A549 (cell line): ENCODE results near the gene SERPINE2. TPM values are rescaled to one million over a fixed set of nuclear protein-coding genes. Genes with fewer than 3 reads are reported as not detected.

Experiments
- ATAC-seq, 2 experiments: fragments of 200-7000 bp in 1 of 2; fragments of >200 bp in 1 of 2; cut with Nextera tagmentation in 1 of 2; cut with Tn5 transposase in 1 of 2; 3 replicates each; pipeline versions ENCODE4 v1.8.0 to v1.9.1; 2018 to 2020; ENCODE audit warnings: mild to moderate bottlenecking in 1 of 2, moderate library complexity in 1 of 2
- CTCF ChIA-PET: fragments of 300-600 bp; sonication (Branson Sonifier 250); formaldehyde crosslinking; extraction: SDS; loops from one replicate; lab custom pipeline; 2021; ENCODE audit warnings: antibody characterized with exemption, inconsistent platforms; lab: Yijun Ruan, JAX
- POLR2A ChIA-PET: fragments of 350-600 bp; formaldehyde crosslinking; extraction: SDS; loops from one replicate; lab custom pipeline; 2021; ENCODE audit warnings: antibody characterized with exemption, inconsistent platforms; lab: Yijun Ruan, JAX
- DNase-seq, 2 experiments: peaks; one replicate each; pipeline versions ENCODE4 v3.0.0 to v3.0.0-alpha.2; 2011 to 2016; ENCODE audit warnings: low read depth in 1 of 2, low spot score in 1 of 2
- FAIRE-seq: peaks from 2 replicates; lab custom pipeline; 2011; peaks lifted over from hg19 to GRCh38; lab: Jason Lieb, UNC
- H3K27ac ChIP-seq, 2 experiments: fragments of >200 bp; sonication (Bioruptor Twin); formaldehyde crosslinking; 3 replicates each; pipeline ENCODE4 v1.5.1; 2016 to 2017
- H3K4me1 ChIP-seq: fragments of >200 bp; sonication (Bioruptor Twin); formaldehyde crosslinking; 3 replicates; pipeline ENCODE4 v1.6.1; 2016
- H3K4me2 ChIP-seq: fragments of >200 bp; sonication (Bioruptor Twin); formaldehyde crosslinking; 3 replicates; pipeline ENCODE4 v1.6.1; 2016
- H3K4me3 ChIP-seq: fragments of >200 bp; sonication (Bioruptor Twin); formaldehyde crosslinking; 3 replicates; pipeline ENCODE4 v1.5.1; 2016
- H3K9me3 ChIP-seq: fragments of >200 bp; sonication (Bioruptor Twin); formaldehyde crosslinking; 3 replicates; pipeline ENCODE4 v1.6.1; 2016
- BCL3 ChIP-seq: fragments of >200 bp; sonication (Bioruptor Twin); formaldehyde crosslinking; IDR thresholded peaks from 3 replicates; pipeline ENCODE4 v1.6.1; 2016
- BHLHE40 ChIP-seq: IDR thresholded peaks from 2 replicates; pipeline ENCODE4 v1.6.1; 2012; ENCODE audit warnings: low read depth, low read length, inconsistent platforms
- CBX2 ChIP-seq: fragments of 200-600 bp; sonication (generic); IDR thresholded peaks from 2 replicates; pipeline ENCODE4 v1.6.1; 2016; ENCODE audit warnings: low read depth, mild to moderate bottlenecking, borderline replicate concordance
- CBX8 ChIP-seq: fragments of 200-600 bp; sonication (generic); IDR thresholded peaks from 2 replicates; pipeline ENCODE4 v1.6.1; 2016
- CEBPB ChIP-seq, 2 experiments: fragments of >200 bp in 1 of 2; sonication (Bioruptor Twin) in 1 of 2; formaldehyde crosslinking in 1 of 2; IDR thresholded peaks; 2 replicates each; pipeline ENCODE4 v1.6.1; 2012 to 2016
- CHD2 ChIP-seq: fragments of 150-350 bp; IDR thresholded peaks from 2 replicates; pipeline ENCODE4 v1.6.1; 2014; ENCODE audit warnings: low read length; ENCODE audit not compliant: partially characterized antibody
- E2F6 ChIP-seq: IDR thresholded peaks from 2 replicates; pipeline ENCODE4 v1.6.1; 2012; ENCODE audit warnings: low read depth, borderline replicate concordance
- ESRRA ChIP-seq: fragments of 150-350 bp; IDR thresholded peaks from 2 replicates; pipeline ENCODE4 v1.6.1; 2014; ENCODE audit warnings: mild to moderate bottlenecking, low read length, borderline replicate concordance
- FOSL2 ChIP-seq, 2 experiments: fragments of 450-650 bp in 1 of 2; fragments of >200 bp in 1 of 2; sonication (Bioruptor Twin) in 1 of 2; formaldehyde crosslinking; IDR thresholded peaks; 2 replicates each; pipeline versions ENCODE4 v1.5.0 to v1.6.1; 2016 to 2020; ENCODE audit warnings: mild to moderate bottlenecking in 1 of 2, moderate library complexity in 1 of 2
- FOXS1 ChIP-seq: fragments of 250-450 bp; sonication (Bioruptor Pico); IDR thresholded peaks from 2 replicates; pipeline ENCODE4 v1.5.0; 2020; ENCODE audit warnings: mild to moderate bottlenecking, moderate library complexity
- GATA3 ChIP-seq: IDR thresholded peaks from 2 replicates; pipeline ENCODE4 v1.6.1; 2012; ENCODE audit warnings: borderline replicate concordance
- HDAC2 ChIP-seq: fragments of 200-600 bp; sonication (generic); IDR thresholded peaks from 2 replicates; pipeline ENCODE4 v1.6.1; 2016
- HES2 ChIP-seq: fragments of >200 bp; sonication (Bioruptor Twin); formaldehyde crosslinking; IDR thresholded peaks from 2 replicates; pipeline ENCODE4 v1.6.1; 2016
- HEYL ChIP-seq: fragments of 250-450 bp; sonication (Bioruptor Pico); IDR thresholded peaks from 2 replicates; pipeline ENCODE4 v1.8.0; 2021; ENCODE audit warnings: mild to moderate bottlenecking, moderate library complexity
- HMGXB4 ChIP-seq: fragments of 250-450 bp; sonication (Bioruptor Pico); IDR thresholded peaks from 2 replicates; pipeline ENCODE4 v1.5.0; 2021; ENCODE audit warnings: mild to moderate bottlenecking, moderate library complexity, borderline replicate concordance
- HOXB13 ChIP-seq: fragments of 250-450 bp; sonication (Bioruptor Pico); IDR thresholded peaks from 2 replicates; pipeline ENCODE4 v1.5.0; 2020; ENCODE audit warnings: low read depth, mild to moderate bottlenecking, moderate library complexity
- JUNB ChIP-seq: fragments of >200 bp; sonication (Bioruptor Twin); formaldehyde crosslinking; IDR thresholded peaks from 2 replicates; pipeline ENCODE4 v1.6.1; 2016
- KDM1A ChIP-seq: fragments of 200-600 bp; sonication (generic); IDR thresholded peaks from 2 replicates; pipeline ENCODE4 v1.6.1; 2016; ENCODE audit warnings: low read depth, mild to moderate bottlenecking
- KDM5A ChIP-seq: fragments of 200-600 bp; sonication (generic); IDR thresholded peaks from 2 replicates; pipeline ENCODE4 v1.6.1; 2016; ENCODE audit warnings: antibody characterized with exemption, mild to moderate bottlenecking
- MAFK ChIP-seq: fragments of 450-650 bp; IDR thresholded peaks from 2 replicates; pipeline ENCODE4 v1.6.1; 2014; ENCODE audit not compliant: partially characterized antibody
- MAX ChIP-seq: IDR thresholded peaks from 2 replicates; pipeline ENCODE4 v1.6.1; 2012
- MYC ChIP-seq: IDR thresholded peaks from 2 replicates; pipeline ENCODE4 v1.6.1; 2012; ENCODE audit warnings: mild to moderate bottlenecking, inconsistent platforms, low read length, improper control_type of control experiment, borderline replicate concordance
- NPAS2 ChIP-seq: fragments of 250-450 bp; sonication (Bioruptor Pico); IDR thresholded peaks from 2 replicates; pipeline ENCODE4 v1.8.0; 2022; ENCODE audit warnings: mild to moderate bottlenecking, moderate library complexity, borderline replicate concordance
- PHF8 ChIP-seq: fragments of 200-600 bp; sonication (generic); IDR thresholded peaks from 2 replicates; pipeline ENCODE4 v1.6.1; 2016; ENCODE audit warnings: low read depth, mild to moderate bottlenecking, antibody characterized with exemption, moderate library complexity, borderline replicate concordance
- POLR2AphosphoS2 ChIP-seq: conservative IDR thresholded peaks from 2 replicates; pipeline ENCODE4 v1.6.1; 2012; ENCODE audit warnings: low read length, improper control_type of control experiment, inconsistent platforms
- RAD21 ChIP-seq, 2 experiments: fragments of >200 bp in 1 of 2; sonication (Bioruptor Twin) in 1 of 2; formaldehyde crosslinking in 1 of 2; IDR thresholded peaks in 1 of 2; conservative IDR thresholded peaks in 1 of 2; 2 replicates in 1 of 2; 3 replicates in 1 of 2; pipeline ENCODE4 v1.6.1; 2012 to 2018; ENCODE audit warnings: inconsistent platforms in 1 of 2
- RCOR1 ChIP-seq: fragments of 150-350 bp; IDR thresholded peaks from 2 replicates; pipeline ENCODE4 v1.6.1; 2014; ENCODE audit warnings: antibody characterized with exemption, low read length, low read depth
- RNF2 ChIP-seq: fragments of 200-600 bp; sonication (generic); IDR thresholded peaks from 2 replicates; pipeline ENCODE4 v1.6.1; 2016; ENCODE audit warnings: low read depth, mild to moderate bottlenecking, antibody characterized with exemption, moderate library complexity, borderline replicate concordance
- TFCP2L1 ChIP-seq: fragments of 250-450 bp; sonication (Bioruptor Pico); IDR thresholded peaks from 2 replicates; pipeline ENCODE4 v1.5.0; 2021; ENCODE audit warnings: mild to moderate bottlenecking
- ZNF302 ChIP-seq: fragments of 250-450 bp; sonication (Bioruptor Pico); IDR thresholded peaks from 2 replicates; pipeline ENCODE4 v1.9.0; 2021; ENCODE audit warnings: inconsistent platforms, mild to moderate bottlenecking, moderate library complexity
- WGBS: methylation state at CpG from one replicate; pipeline ENCODE4 v1.1.6; 2017; ENCODE audit errors: missing lambda C conversion rate; 5-methylcytosine and 5-hydroxymethylcytosine counted together
- polyA plus RNA-seq, 4 experiments: library from polyadenylated mRNA; depleted of rRNA in 3 of 4; stranded (reverse); fragments of >200 nt; fragmentation: RNase III in 1 of 4; extraction: RNeasy Plus Mini Kit Qiagen cat#74134 plus additional on column Dnase treatment in 1 of 4; gene quantifications; 2 replicates in 3 of 4; 3 replicates in 1 of 4; pipeline ENCODE4 v1.2.3, GENCODE V29; 2011 to 2017

The SERPINE2 gene
- polyA plus RNA-seq, 2 of the 4 experiments (the other 2 are of a cell fraction) = 58.6 to 88.2 TPM

GRCh38 chr2:224024270-224024669 is 14.8 kb downstream of the SERPINE2 start:
- TF ChIP-seq POLR2AphosphoS2 (no peak), ESRRA (no peak), HMGXB4 (CRISPR knock-in tag) (no peak), ZNF302 (no peak), MYC (no peak), E2F6 (no peak), HEYL (CRISPR knock-in tag) (no peak), PHF8 (no peak), NPAS2 (CRISPR knock-in tag) (no peak), RCOR1 (no peak), TFCP2L1 (no peak), BHLHE40 (no peak), RNF2 (no peak), MAFK (no peak), KDM1A (no peak), CHD2 (no peak)
- no peak for DNase-seq
- Histone ChIP-seq H3K4me2 (no peak overlapping the region; the same call in 2 of the 3 replicates), H3K4me1 (peaks cover 34% of the 10 kb centered on the region), H3K9me3 (no peaks in the 10 kb centered on the region), H3K4me3 (no peak overlapping the region), H3K27ac (no peak overlapping the region)
- ChIA-PET CTCF (interaction anchor here (0.8 to 2.6 kb wide), 5 partner anchors 11 to 260 kb away, joined by 3 to 15 read pairs (median 5); partner anchors contain the start of gene SERPINE2), POLR2A (no interaction called here)
- WGBS = 81% methylated on average over 4 of the region's 4 CpGs
- no peak for FAIRE-seq
- ATAC-seq = no peak

GRCh38 chr2:224023188-224023587 is 15.9 kb downstream of the SERPINE2 start:
- DNase-seq (peak; percentile 40 to 87), ATAC-seq (peak; percentile 94 to 95), FAIRE-seq (no peak)
- 0% methylated on average over 1 of the region's 1 CpG for WGBS
- POLR2A ChIA-PET = interaction anchor here (0.6 kb wide), 1 partner anchor 20 kb away, joined by 3 read pairs; no protein-coding TSS in a partner anchor
- Histone ChIP-seq H3K27ac (peak overlapping the region in 1 of 2 experiments; percentile 62; a peak in 2 of 6 replicates), H3K4me1 (peaks cover 34% of the 10 kb centered on the region), H3K4me2 (peak overlapping the region; percentile 62), H3K4me3 (no peak overlapping the region), H3K9me3 (no peaks in the 10 kb centered on the region)
- CTCF ChIA-PET = interaction anchor here (1.0 to 2.6 kb wide), 3 partner anchors 16 to 261 kb away, joined by 3 to 15 read pairs (median 10); partner anchors contain the start of gene SERPINE2
- TF ChIP-seq ESRRA (no peak), HOXB13 (CRISPR knock-in tag) (no peak), RAD21 (conservative IDR thresholded peaks at IDR 0.05 in 1 of 2, IDR thresholded peaks at IDR 0.05 in 1 of 2) (0 out of 5 replicates have a peak, but pooled peaks of 1 of the 2 experiments have one; percentile 16), HMGXB4 (CRISPR knock-in tag) (no peak), JUNB (peak; percentile 39; the same call in 1 of the 2 replicates), HDAC2 (no peak), CBX8 (no peak), FOXS1 (no peak), BCL3 (peak; percentile 38; the same call in 1 of the 3 replicates), MAX (peak; percentile 40; the same call in 1 of the 2 replicates), KDM5A (no peak), GATA3 (peak; percentile 66; the same call in 1 of the 2 replicates), FOSL2 (IDR thresholded peaks at IDR 0.05) (no peak), FOSL2 (CRISPR knock-in tag; IDR thresholded peaks at IDR 0.05) (peak; percentile 76), CEBPB (IDR thresholded peaks at IDR 0.05) (peak in 1 of 2 experiments; percentile 60; a peak in 2 of 4 replicates), MYC (no peak), HES2 (no peak), MAFK (no peak), CBX2 (no peak), CHD2 (no peak)
